PC-3 (cell line): ENCODE data around the gene PDZD2. TPM values are rescaled to one million over a fixed set of nuclear protein-coding genes. Genes with fewer than 3 reads are reported as not detected.

ENCODE experiments used
- ATAC-seq: fragments of 200-7000 bp; cut with Tn5 transposase; 2 replicates; pipeline ENCODE4 v1.9.1; 2020; ENCODE audit warnings: mild to moderate bottlenecking, moderate library complexity
- BruUV-seq: library from RNA; stranded (reverse); fragments of 400-500 nt; replicated peaks from 2 replicates; lab custom pipeline; 2021; lab: Mats Ljungman, UMichigan
- CTCF ChIA-PET: fragments of 300-600 bp; sonication (Branson Sonifier 250); formaldehyde crosslinking; loops from one replicate; lab custom pipeline; 2022; ENCODE audit warnings: antibody characterized with exemption; lab: Charles Lee
- POLR2A ChIA-PET: fragments of 300-600 bp; sonication (Branson Sonifier 250); formaldehyde crosslinking; loops from one replicate; lab custom pipeline; 2022; ENCODE audit warnings: antibody characterized with exemption; ENCODE audit not compliant: unreplicated experiment; lab: Charles Lee
- DNase-seq: peaks from one replicate; pipeline ENCODE4 v3.0.0-alpha.2; 2015
- H2AFZ ChIP-seq: fragments of 300-600 bp; sonication (generic); 2 replicates; pipeline ENCODE4 v1.6.0; 2016; ENCODE audit warnings: antibody characterized with exemption, low read length
- H3F3A ChIP-seq: fragments of 300-600 bp; sonication (generic); one replicate; pipeline ENCODE4 v1.6.0; 2017; ENCODE audit warnings: antibody characterized with exemption, low read length, control low read depth, mild to moderate bottlenecking; ENCODE audit not compliant: unreplicated experiment
- H3K27ac ChIP-seq: fragments of 300-600 bp; sonication (generic); 2 replicates; pipeline ENCODE4 v1.5.1; 2016; ENCODE audit warnings: mild to moderate bottlenecking, low read length
- H3K27me3 ChIP-seq: fragments of 300-600 bp; sonication (generic); 2 replicates; pipeline ENCODE4 v1.6.1; 2016; ENCODE audit warnings: low read length, mixed read lengths
- H3K36me3 ChIP-seq: fragments of 300-600 bp; sonication (generic); 2 replicates; pipeline ENCODE4 v1.6.1; 2016; ENCODE audit warnings: low read depth, mixed run types, low read length, mixed read lengths
- H3K4me1 ChIP-seq: fragments of 300-600 bp; sonication (generic); 2 replicates; pipeline ENCODE4 v1.5.1; 2016; ENCODE audit warnings: low read length; ENCODE audit not compliant: insufficient read depth
- H3K4me2 ChIP-seq: fragments of 300-600 bp; sonication (generic); 2 replicates; pipeline ENCODE4 v1.6.0; 2016; ENCODE audit warnings: low read length
- H3K4me3 ChIP-seq: fragments of 300-600 bp; sonication (generic); 2 replicates; pipeline ENCODE4 v1.5.1; 2016; ENCODE audit warnings: mild to moderate bottlenecking, low read length, mixed read lengths
- H3K79me2 ChIP-seq: fragments of 300-600 bp; sonication (generic); 2 replicates; pipeline ENCODE4 v1.6.1; 2017; ENCODE audit warnings: low read length, mixed read lengths
- H3K9ac ChIP-seq: fragments of 300-600 bp; sonication (generic); 2 replicates; pipeline ENCODE4 v1.6.0; 2016; ENCODE audit warnings: mild to moderate bottlenecking, low read length
- H3K9me2 ChIP-seq: fragments of 300-600 bp; sonication (generic); replicated peaks from 2 replicates; pipeline ENCODE4 v1.6.1; 2016; ENCODE audit warnings: mixed run types, low read length, mixed read lengths
- H3K9me3 ChIP-seq: fragments of 300-600 bp; sonication (generic); 2 replicates; pipeline ENCODE4 v1.6.1; 2016; ENCODE audit warnings: low read length, mixed read lengths
- H4K20me1 ChIP-seq: fragments of 300-600 bp; sonication (generic); 2 replicates; pipeline ENCODE4 v1.6.1; 2016; ENCODE audit warnings: low read length, mixed read lengths
- CTCF ChIP-seq: fragments of 300-600 bp; sonication (generic); conservative IDR thresholded peaks from 2 replicates; pipeline ENCODE4 v1.5.1; 2017; ENCODE audit warnings: antibody characterized with exemption, low read depth, mild to moderate bottlenecking, low read length
- EZH2 ChIP-seq: fragments of 300-600 bp; sonication (generic); IDR thresholded peaks from one replicate; pipeline ENCODE4 v1.6.1; 2017; ENCODE audit warnings: antibody characterized with exemption, mild to moderate bottlenecking, low read length; ENCODE audit not compliant: unreplicated experiment
- EZH2phosphoT487 ChIP-seq: fragments of 300-600 bp; sonication (generic); IDR thresholded peaks from 2 replicates; pipeline ENCODE4 v1.6.1; 2018; ENCODE audit warnings: mild to moderate bottlenecking, antibody characterized with exemption, low read length, borderline replicate concordance
- intact Hi-C: fragments of 100-400 bp; cut with micrococcal nuclease; formaldehyde crosslinking; loops from 2 replicates; pipeline ENCODE4 v1.9.0; 2023
- total RNA-seq: library from RNA; depleted of rRNA; stranded (reverse); fragments of >200 nt; gene quantifications from 2 replicates; pipeline ENCODE4 v1.2.3, GENCODE V29; 2014

The PDZD2 gene
- total RNA-seq, 1 experiment from 2014 or later: 2.0 TPM

- H3F3A ChIP-seq: no peaks in the 10 kb centered on the region
- no peaks in the 10 kb centered on the region for H4K20me1 ChIP-seq
- no peaks in the 10 kb centered on the region for H3K9me3 ChIP-seq
- ATAC-seq (no peak), DNase-seq (no peak)
- H3K4me1 ChIP-seq: no peaks in the 10 kb centered on the region
- no peak overlapping the region for H3K27ac ChIP-seq
- H3K27me3 ChIP-seq: peaks cover 70% of the 10 kb centered on the region
- POLR2A ChIA-PET: no interaction called here
- TF ChIP-seq CTCF: no peak
- no peak for TF ChIP-seq EZH2phosphoT487
- TF ChIP-seq EZH2: no peak
- no peak overlapping the region for H3K4me3 ChIP-seq
- CTCF ChIA-PET: no interaction called here
- H3K36me3 ChIP-seq: no peaks in the 10 kb centered on the region
- no peak overlapping the region for H3K4me2 ChIP-seq
- H3K9ac ChIP-seq: no peak overlapping the region
- no peak overlapping the region for H2AFZ ChIP-seq
- H3K79me2 ChIP-seq: no peaks in the 10 kb centered on the region
- no TSS peak for BruUV-seq
- intact Hi-C loops: no loop called here
- H3K9me2 ChIP-seq: no peaks in the 10 kb centered on the region
Observed at GRCh38 chr5:31651241-31651640, 12.3 kb downstream of the PDZD2 start.

GRCh38 chr5:31655491-31655890 is 16.6 kb downstream of the PDZD2 start:
- Histone ChIP-seq H3K36me3 (no peaks in the 10 kb centered on the region), H4K20me1 (no peaks in the 10 kb centered on the region), H3K9ac (no peak overlapping the region), H2AFZ (no peak overlapping the region), H3K4me3 (no peak overlapping the region), H3K27me3 (peaks cover 71% of the 10 kb centered on the region), H3K27ac (no peak overlapping the region), H3K79me2 (no peaks in the 10 kb centered on the region), H3K4me1 (no peaks in the 10 kb centered on the region), H3K9me3 (no peaks in the 10 kb centered on the region), H3F3A (no peaks in the 10 kb centered on the region), H3K4me2 (no peak overlapping the region), H3K9me2 (no peaks in the 10 kb centered on the region)
- ATAC-seq: no peak
- CTCF ChIA-PET: no interaction called here
- no peak for TF ChIP-seq CTCF
- no peak for TF ChIP-seq EZH2
- TF ChIP-seq EZH2phosphoT487: no peak
- DNase-seq: no peak
- POLR2A ChIA-PET: interaction anchor here (0.6 kb wide), 1 partner anchor 15 kb away, joined by 6 read pairs; no protein-coding TSS in a partner anchor
- BruUV-seq: no TSS peak
- intact Hi-C loops: no loop called here

- POLR2A ChIA-PET: no interaction called here
- intact Hi-C loops: no loop called here
- H3K4me1 ChIP-seq: peaks cover 5% of the 10 kb centered on the region; the same call in 1 of the 2 replicates
- H3K27ac ChIP-seq: no peak overlapping the region
- no peak for DNase-seq
- no peaks in the 10 kb centered on the region for H3K79me2 ChIP-seq
- no peaks in the 10 kb centered on the region for H3K36me3 ChIP-seq
- H3K4me3 ChIP-seq: no peak overlapping the region
- no peaks in the 10 kb centered on the region for H4K20me1 ChIP-seq
- peaks cover 62% of the 10 kb centered on the region for H3K27me3 ChIP-seq
- no peak overlapping the region for H2AFZ ChIP-seq
- TF ChIP-seq EZH2phosphoT487 (no peak), EZH2 (no peak), CTCF (no peak)
- no peak overlapping the region for H3K4me2 ChIP-seq
- BruUV-seq: no TSS peak
- H3K9me3 ChIP-seq: no peaks in the 10 kb centered on the region
- CTCF ChIA-PET: no interaction called here
- H3F3A ChIP-seq: no peaks in the 10 kb centered on the region
- no peaks in the 10 kb centered on the region for H3K9me2 ChIP-seq
- no peak for ATAC-seq
- no peak overlapping the region for H3K9ac ChIP-seq
Observed at GRCh38 chr5:31656806-31657205, 17.9 kb downstream of the PDZD2 start.
